Keratinocyte (primary cell): ENCODE results near the gene SLC15A4.

Experiments used
- EZH2 ChIP-seq: IDR thresholded peaks from one replicate; pipeline ENCODE4 v1.6.1; 2012; ENCODE audit warnings: inconsistent platforms, mild to moderate bottlenecking, low read length, moderate library complexity
- TF ChIP-seq, protein P1 (sequence below), 3 experiments: IDR thresholded peaks in 1 of 3; conservative IDR thresholded peaks in 1 of 3; optimal IDR thresholded peaks in 1 of 3; 2 replicates in 2 of 3; 3 replicates in 1 of 3; pipeline versions ENCODE3 to v1.5.1; 2011; ENCODE audit warnings: low read length in 3 of 3, mild to moderate bottlenecking in 3 of 3, moderate library complexity in 2 of 3, control low read depth in 1 of 3, inconsistent platforms in 1 of 3; ENCODE audit not compliant: insufficient read depth in 2 of 3; ENCODE audit errors: extremely low read depth in 1 of 3

- TF ChIP-seq, protein P1, sequence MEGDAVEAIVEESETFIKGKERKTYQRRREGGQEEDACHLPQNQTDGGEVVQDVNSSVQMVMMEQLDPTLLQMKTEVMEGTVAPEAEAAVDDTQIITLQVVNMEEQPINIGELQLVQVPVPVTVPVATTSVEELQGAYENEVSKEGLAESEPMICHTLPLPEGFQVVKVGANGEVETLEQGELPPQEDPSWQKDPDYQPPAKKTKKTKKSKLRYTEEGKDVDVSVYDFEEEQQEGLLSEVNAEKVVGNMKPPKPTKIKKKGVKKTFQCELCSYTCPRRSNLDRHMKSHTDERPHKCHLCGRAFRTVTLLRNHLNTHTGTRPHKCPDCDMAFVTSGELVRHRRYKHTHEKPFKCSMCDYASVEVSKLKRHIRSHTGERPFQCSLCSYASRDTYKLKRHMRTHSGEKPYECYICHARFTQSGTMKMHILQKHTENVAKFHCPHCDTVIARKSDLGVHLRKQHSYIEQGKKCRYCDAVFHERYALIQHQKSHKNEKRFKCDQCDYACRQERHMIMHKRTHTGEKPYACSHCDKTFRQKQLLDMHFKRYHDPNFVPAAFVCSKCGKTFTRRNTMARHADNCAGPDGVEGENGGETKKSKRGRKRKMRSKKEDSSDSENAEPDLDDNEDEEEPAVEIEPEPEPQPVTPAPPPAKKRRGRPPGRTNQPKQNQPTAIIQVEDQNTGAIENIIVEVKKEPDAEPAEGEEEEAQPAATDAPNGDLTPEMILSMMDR (optimal IDR thresholded peaks at IDR 0.05 in 1 of 3, IDR thresholded peaks at IDR 0.05 in 1 of 3, conservative IDR thresholded peaks at IDR 0.05 in 1 of 3; ENCODE audit: extremely low read depth in 1 of 3, insufficient read depth in 2 of 3, low read length in 3 of 3): no peak
- TF ChIP-seq EZH2: no peak
Measured at GRCh38 chr12:128779901-128780300, 43.9 kb downstream of the SLC15A4 start.
